Endothelial cell of umbilical vein (primary cell): ENCODE results near the gene HIKESHI.

Source experiments
- EZH2 ChIP-seq: IDR thresholded peaks from 2 replicates; pipeline ENCODE4 v1.6.1; 2012; ENCODE audit warnings: borderline replicate concordance, low read depth, mild to moderate bottlenecking, moderate library complexity, low read length, inconsistent platforms; ENCODE audit not compliant: severe bottlenecking
- GATA2 ChIP-seq: IDR thresholded peaks from 2 replicates; pipeline ENCODE4 v1.7.0; 2011; ENCODE audit warnings: low read depth, mild to moderate bottlenecking, moderate library complexity, mixed read lengths, low read length; ENCODE audit not compliant: insufficient read length, insufficient read depth
- MAX ChIP-seq: IDR thresholded peaks from 2 replicates; pipeline ENCODE4 v1.6.1; 2011; ENCODE audit not compliant: insufficient read depth, insufficient read length
- MYC ChIP-seq: IDR thresholded peaks from one replicate; pipeline ENCODE4 v1.6.1; 2011; ENCODE audit warnings: mild to moderate bottlenecking, low read depth, low read length
- POLR2A ChIP-seq: IDR thresholded peaks from 2 replicates; pipeline ENCODE4 v1.6.1; 2012; ENCODE audit warnings: low read depth, mild to moderate bottlenecking, control low read depth, low read length
- POLR2AphosphoS5 ChIP-seq: IDR thresholded peaks from 2 replicates; pipeline ENCODE4 v1.6.1; 2012; ENCODE audit warnings: low read depth, mild to moderate bottlenecking, control low read depth, low read length, moderate library complexity; ENCODE audit not compliant: insufficient read depth
- TF ChIP-seq, protein P1 (sequence below), 2 donors: IDR thresholded peaks; 1 replicate in 1 of 2; 2 replicates in 1 of 2; pipeline ENCODE4 v1.5.1; 2011; ENCODE audit warnings: low read length in 2 of 2, mild to moderate bottlenecking in 2 of 2, moderate library complexity in 2 of 2, control low read depth in 1 of 2, inconsistent platforms in 1 of 2, low read depth in 1 of 2; ENCODE audit not compliant: insufficient read depth in 1 of 2; ENCODE audit errors: extremely low read depth in 1 of 2

DNA sequence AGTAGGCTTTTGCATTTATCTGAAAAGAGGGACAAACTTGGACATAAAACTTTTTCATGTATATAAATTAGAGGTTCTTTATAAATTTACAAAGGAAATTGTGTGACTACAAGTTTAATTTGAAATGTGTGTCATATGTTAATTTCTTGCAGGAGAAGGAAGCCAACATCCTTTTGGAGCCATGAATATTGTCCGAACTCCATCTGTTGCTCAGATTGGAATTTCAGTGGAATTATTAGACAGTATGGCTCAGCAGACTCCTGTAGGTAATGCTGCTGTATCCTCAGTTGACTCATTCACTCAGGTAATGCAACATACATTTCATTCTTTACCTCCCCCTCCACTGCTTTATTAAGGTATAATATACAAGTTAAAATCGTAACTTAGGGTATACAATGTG, 35.2 kb downstream of the HIKESHI start:
- no peak for TF ChIP-seq EZH2
- TF ChIP-seq, protein P1, sequence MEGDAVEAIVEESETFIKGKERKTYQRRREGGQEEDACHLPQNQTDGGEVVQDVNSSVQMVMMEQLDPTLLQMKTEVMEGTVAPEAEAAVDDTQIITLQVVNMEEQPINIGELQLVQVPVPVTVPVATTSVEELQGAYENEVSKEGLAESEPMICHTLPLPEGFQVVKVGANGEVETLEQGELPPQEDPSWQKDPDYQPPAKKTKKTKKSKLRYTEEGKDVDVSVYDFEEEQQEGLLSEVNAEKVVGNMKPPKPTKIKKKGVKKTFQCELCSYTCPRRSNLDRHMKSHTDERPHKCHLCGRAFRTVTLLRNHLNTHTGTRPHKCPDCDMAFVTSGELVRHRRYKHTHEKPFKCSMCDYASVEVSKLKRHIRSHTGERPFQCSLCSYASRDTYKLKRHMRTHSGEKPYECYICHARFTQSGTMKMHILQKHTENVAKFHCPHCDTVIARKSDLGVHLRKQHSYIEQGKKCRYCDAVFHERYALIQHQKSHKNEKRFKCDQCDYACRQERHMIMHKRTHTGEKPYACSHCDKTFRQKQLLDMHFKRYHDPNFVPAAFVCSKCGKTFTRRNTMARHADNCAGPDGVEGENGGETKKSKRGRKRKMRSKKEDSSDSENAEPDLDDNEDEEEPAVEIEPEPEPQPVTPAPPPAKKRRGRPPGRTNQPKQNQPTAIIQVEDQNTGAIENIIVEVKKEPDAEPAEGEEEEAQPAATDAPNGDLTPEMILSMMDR (IDR thresholded peaks at IDR 0.05; ENCODE audit: extremely low read depth in 1 of 2, insufficient read depth in 1 of 2, low read depth in 1 of 2, low read length in 2 of 2), result no peak
- no peak for TF ChIP-seq MAX
- TF ChIP-seq POLR2AphosphoS5, result no peak
- TF ChIP-seq GATA2, result no peak
- TF ChIP-seq POLR2A, result no peak
- TF ChIP-seq MYC, result no peak
